Measurements from ENCODE around the gene ASCL4.

ASCL4 gene

DNA sequence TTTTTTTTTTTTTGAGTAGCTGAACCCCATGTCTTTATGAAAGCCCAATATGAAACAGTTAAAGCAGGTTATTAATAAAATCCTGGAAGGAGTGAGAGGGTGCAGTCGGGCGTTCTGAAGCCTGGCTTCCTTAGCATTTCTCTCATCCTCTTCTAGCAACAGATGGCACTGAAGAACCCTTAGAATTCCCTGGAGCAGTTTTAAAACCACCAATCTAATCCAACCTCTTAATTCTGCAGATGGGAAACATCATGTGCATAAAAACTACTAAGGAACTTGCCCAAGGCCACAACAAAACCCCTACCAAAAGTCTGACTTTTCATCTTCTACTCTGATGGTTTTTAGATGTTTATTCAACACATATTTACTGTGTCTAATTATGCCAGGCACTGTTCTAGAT lies 38.7 kb upstream of the ASCL4 start:
- no peak overlapping the region for H3K4me3 ChIP-seq (ENCODE audit: control insufficient read depth in 1 of 7, extremely low read depth in 1 of 7, insufficient read depth in 4 of 7, low read depth in 2 of 7, low read length in 6 of 7)

DNA sequence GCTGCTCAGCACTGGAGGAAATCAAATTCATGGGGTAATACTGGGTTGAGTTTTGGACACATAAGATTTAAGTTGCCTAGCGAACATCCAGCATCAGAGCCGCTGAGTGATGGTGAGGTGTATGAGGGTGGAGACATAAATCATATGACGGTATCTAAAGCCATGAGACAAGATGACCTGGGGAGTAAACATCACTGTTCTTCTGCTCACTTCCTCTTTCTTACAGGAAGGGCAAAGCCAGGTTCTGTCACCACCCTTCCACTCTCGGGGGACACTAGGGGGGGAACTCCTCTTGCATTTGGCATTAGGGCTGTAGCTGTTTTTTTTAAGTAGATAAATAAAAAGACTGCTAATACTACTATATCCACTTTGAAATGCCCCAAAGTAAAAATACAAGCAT lies 37.6 kb upstream of the ASCL4 start:
- ChIA-PET POLR2A (interaction anchor here (1.1 kb wide), 1 partner anchor 15 kb away, joined by 4 read pairs; no protein-coding TSS in a partner anchor), CTCF (interaction anchor here (0.7 to 2.2 kb wide), 6 partner anchors 38 to 150 kb away, joined by 3 to 7 read pairs (median 4); no protein-coding TSS in a partner anchor)
- Histone ChIP-seq H3K4me3 (ENCODE audit: control insufficient read depth in 1 of 7, extremely low read depth in 1 of 7, insufficient read depth in 4 of 7, low read depth in 2 of 7, low read length in 6 of 7) (no peak overlapping the region), H3K36me3 (ENCODE audit: control insufficient read depth in 4 of 4, insufficient read depth in 4 of 4, low read length in 3 of 4) (peaks cover 39 to 92% (median 65%) of the 10 kb centered on the region in 4 experiments), H3K9me3 (ENCODE audit: control extremely low read depth in 1 of 5, control insufficient read depth in 4 of 5, insufficient read depth in 2 of 5, low read depth in 1 of 5, low read length in 4 of 5) (no peaks in the 10 kb centered on the region), H3K27me3 (replicated peaks in 2 of 5; ENCODE audit: control insufficient read depth in 4 of 5, insufficient read depth in 5 of 5, low read length in 4 of 5) (no peaks in the 10 kb centered on the region), H3K27ac (ENCODE audit: insufficient read depth in 1 of 2, low read depth in 1 of 2, low read length in 2 of 2, poor library complexity in 1 of 2, severe bottlenecking in 2 of 2) (peak overlapping the region in 1 of 2 experiments; percentile 30), H3K4me1 (ENCODE audit: control extremely low read depth in 1 of 4, control insufficient read depth in 4 of 4, insufficient read depth in 4 of 4, low read length in 3 of 4) (peaks cover 0 to 15% (median 9%) of the 10 kb centered on the region in 4 experiments)
- DNase-seq = peak; percentile 68 to 88 (median 83)
- 93% methylated on average over 2 of the region's 4 CpGs for WGBS (ENCODE audit: insufficient coverage)

More for the DNA sequence above, 38.7 kb upstream of the ASCL4 start:
- DNase-seq = no peak
- H3K4me1 ChIP-seq (ENCODE audit: control extremely low read depth in 1 of 4, control insufficient read depth in 4 of 4, insufficient read depth in 4 of 4, low read length in 3 of 4) = peaks cover 0 to 16% (median 9%) of the 10 kb centered on the region in 4 experiments
- no CpG with 5 or more reads among the region's 2 CpGs for WGBS (ENCODE audit: insufficient coverage)
- CTCF ChIA-PET = interaction anchor here (1.3 to 2.2 kb wide), 2 partner anchors 63 to 150 kb away, joined by 3 to 7 read pairs; no protein-coding TSS in a partner anchor
- H3K27ac ChIP-seq (ENCODE audit: insufficient read depth in 1 of 2, low read depth in 1 of 2, low read length in 2 of 2, poor library complexity in 1 of 2, severe bottlenecking in 2 of 2) = no peak overlapping the region
- no peaks in the 10 kb centered on the region for H3K27me3 ChIP-seq (replicated peaks in 2 of 5; ENCODE audit: control insufficient read depth in 4 of 5, insufficient read depth in 5 of 5, low read length in 4 of 5)
- H3K36me3 ChIP-seq (ENCODE audit: control insufficient read depth in 4 of 4, insufficient read depth in 4 of 4, low read length in 3 of 4) = peaks cover 32 to 80% (median 56%) of the 10 kb centered on the region in 4 experiments
- no peaks in the 10 kb centered on the region for H3K9me3 ChIP-seq (ENCODE audit: control extremely low read depth in 1 of 5, control insufficient read depth in 4 of 5, insufficient read depth in 2 of 5, low read depth in 1 of 5, low read length in 4 of 5)
- POLR2A ChIA-PET = no interaction called here

DNA sequence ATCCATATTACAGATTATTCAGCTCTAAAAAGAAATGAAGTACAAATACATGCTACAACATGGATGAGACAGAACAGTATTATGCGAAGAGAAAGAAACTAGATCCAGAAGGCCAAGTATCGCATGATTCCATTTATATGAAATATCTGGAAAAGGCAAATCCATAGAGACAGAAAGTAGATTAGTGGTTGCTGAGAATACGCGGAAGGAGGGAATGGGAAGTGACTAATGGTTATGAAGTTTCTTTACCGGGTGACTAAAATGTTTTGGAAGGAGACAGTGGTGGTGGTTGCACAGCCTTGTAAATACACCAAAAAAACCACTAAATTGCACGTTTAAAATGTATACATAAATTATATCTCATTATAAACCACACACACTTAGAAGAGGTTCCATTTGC lies 26.0 kb upstream of the ASCL4 start:
- no peak for DNase-seq
- CTCF ChIA-PET = interaction anchor here (1.4 kb wide), 1 partner anchor 137 kb away, joined by 6 read pairs; no protein-coding TSS in a partner anchor
- no peaks in the 10 kb centered on the region for H3K9me3 ChIP-seq (ENCODE audit: control extremely low read depth in 1 of 5, control insufficient read depth in 4 of 5, insufficient read depth in 2 of 5, low read depth in 1 of 5, low read length in 4 of 5)
- no peak overlapping the region for H3K4me3 ChIP-seq (ENCODE audit: control insufficient read depth in 1 of 7, extremely low read depth in 1 of 7, insufficient read depth in 4 of 7, low read depth in 2 of 7, low read length in 6 of 7)
- H3K36me3 ChIP-seq (ENCODE audit: control insufficient read depth in 4 of 4, insufficient read depth in 4 of 4, low read length in 3 of 4) = peaks cover 36 to 87% (median 52%) of the 10 kb centered on the region in 4 experiments
- WGBS (ENCODE audit: insufficient coverage) = no CpG with 5 or more reads among the region's 6 CpGs
- no peaks in the 10 kb centered on the region for H3K4me1 ChIP-seq (ENCODE audit: control extremely low read depth in 1 of 4, control insufficient read depth in 4 of 4, insufficient read depth in 4 of 4, low read length in 3 of 4)
- no peak overlapping the region for H3K27ac ChIP-seq (ENCODE audit: insufficient read depth in 1 of 2, low read depth in 1 of 2, low read length in 2 of 2, poor library complexity in 1 of 2, severe bottlenecking in 2 of 2)
- H3K27me3 ChIP-seq (replicated peaks in 2 of 5; ENCODE audit: control insufficient read depth in 4 of 5, insufficient read depth in 5 of 5, low read length in 4 of 5) = no peaks in the 10 kb centered on the region
- POLR2A ChIA-PET = no interaction called here

DNA sequence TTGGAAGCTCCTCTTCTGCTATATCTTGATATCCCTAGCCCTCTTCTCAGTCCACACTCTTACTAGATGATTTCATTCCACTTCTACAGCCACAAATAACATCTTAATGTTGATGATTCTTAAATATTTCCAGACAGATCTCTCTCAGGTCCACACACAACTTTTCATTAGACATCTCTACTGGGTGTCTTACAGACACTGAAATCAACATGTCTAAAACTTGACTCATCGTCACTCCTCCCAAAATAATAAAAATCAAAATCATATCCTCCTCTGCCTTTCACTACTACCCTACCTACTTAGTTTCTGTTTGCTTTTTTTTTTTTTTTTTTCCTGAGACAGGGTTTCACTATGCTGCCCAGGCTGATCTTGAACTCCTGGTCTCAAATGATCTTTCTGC lies 25.4 kb upstream of the ASCL4 start:
- Histone ChIP-seq H3K27me3 (replicated peaks in 2 of 5; ENCODE audit: control insufficient read depth in 4 of 5, insufficient read depth in 5 of 5, low read length in 4 of 5) (no peaks in the 10 kb centered on the region), H3K4me3 (ENCODE audit: control insufficient read depth in 1 of 7, extremely low read depth in 1 of 7, insufficient read depth in 4 of 7, low read depth in 2 of 7, low read length in 6 of 7) (no peak overlapping the region), H3K9me3 (ENCODE audit: control extremely low read depth in 1 of 5, control insufficient read depth in 4 of 5, insufficient read depth in 2 of 5, low read depth in 1 of 5, low read length in 4 of 5) (no peaks in the 10 kb centered on the region), H3K27ac (ENCODE audit: insufficient read depth in 1 of 2, low read depth in 1 of 2, low read length in 2 of 2, poor library complexity in 1 of 2, severe bottlenecking in 2 of 2) (peak overlapping the region in 1 of 2 experiments; percentile 44), H3K4me1 (ENCODE audit: control extremely low read depth in 1 of 4, control insufficient read depth in 4 of 4, insufficient read depth in 4 of 4, low read length in 3 of 4) (no peaks in the 10 kb centered on the region), H3K36me3 (ENCODE audit: control insufficient read depth in 4 of 4, insufficient read depth in 4 of 4, low read length in 3 of 4) (peaks cover 34 to 87% (median 50%) of the 10 kb centered on the region in 4 experiments)
- 100% methylated on average over 1 of the region's 1 CpG for WGBS (ENCODE audit: insufficient coverage)
- no peak for DNase-seq
- ChIA-PET POLR2A (interaction anchor here (1.0 kb wide), 1 partner anchor 9 kb away, joined by 3 read pairs; no protein-coding TSS in a partner anchor), CTCF (interaction anchor here (1.4 kb wide), 1 partner anchor 136 kb away, joined by 6 read pairs; no protein-coding TSS in a partner anchor)

DNA sequence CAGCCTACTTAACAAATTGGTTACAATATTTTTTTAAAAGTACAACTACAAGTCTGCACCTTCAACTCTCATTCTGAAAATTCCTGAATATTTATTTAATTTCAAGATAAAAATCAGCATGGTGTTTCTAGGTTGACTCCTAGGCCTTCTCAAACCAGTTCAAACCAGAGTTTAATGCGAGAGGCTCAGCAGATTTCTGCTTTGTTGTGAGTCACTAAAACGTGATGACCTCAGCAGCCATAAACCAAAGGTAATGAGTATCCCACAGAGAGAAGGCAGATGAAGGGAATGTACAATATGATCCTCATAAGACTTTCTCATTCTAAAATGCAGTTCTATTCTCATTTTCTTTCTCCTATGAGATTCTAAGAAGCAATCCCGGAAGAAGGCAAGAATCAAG lies 15.1 kb upstream of the ASCL4 start:
- H3K27ac ChIP-seq (ENCODE audit: insufficient read depth in 1 of 2, low read depth in 1 of 2, low read length in 2 of 2, poor library complexity in 1 of 2, severe bottlenecking in 2 of 2) = peak overlapping the region in 1 of 2 experiments; percentile 72
- ChIA-PET POLR2A (no interaction called here), CTCF (interaction anchor here (1.1 to 1.8 kb wide), 8 partner anchors 12 to 127 kb away, joined by 3 to 8 read pairs (median 4); no protein-coding TSS in a partner anchor)
- peaks cover 14 to 29% (median 24%) of the 10 kb centered on the region in 4 experiments for H3K4me1 ChIP-seq (ENCODE audit: control extremely low read depth in 1 of 4, control insufficient read depth in 4 of 4, insufficient read depth in 4 of 4, low read length in 3 of 4)
- H3K9me3 ChIP-seq (ENCODE audit: control extremely low read depth in 1 of 5, control insufficient read depth in 4 of 5, insufficient read depth in 2 of 5, low read depth in 1 of 5, low read length in 4 of 5) = peaks cover 0 to 2% (median 0%) of the 10 kb centered on the region in 5 experiments
- no peaks in the 10 kb centered on the region for H3K27me3 ChIP-seq (replicated peaks in 2 of 5; ENCODE audit: control insufficient read depth in 4 of 5, insufficient read depth in 5 of 5, low read length in 4 of 5)
- peaks cover 7 to 28% (median 13%) of the 10 kb centered on the region in 4 experiments for H3K36me3 ChIP-seq (ENCODE audit: control insufficient read depth in 4 of 4, insufficient read depth in 4 of 4, low read length in 3 of 4)
- WGBS (ENCODE audit: insufficient coverage) = 46% methylated on average over 2 of the region's 3 CpGs
- DNase-seq = peak in 2 of 3 donors; percentile 33 to 48
- peak overlapping the region in 5 of 7 experiments; percentile 79 to 95 (median 86) for H3K4me3 ChIP-seq (ENCODE audit: control insufficient read depth in 1 of 7, extremely low read depth in 1 of 7, insufficient read depth in 4 of 7, low read depth in 2 of 7, low read length in 6 of 7)

DNA sequence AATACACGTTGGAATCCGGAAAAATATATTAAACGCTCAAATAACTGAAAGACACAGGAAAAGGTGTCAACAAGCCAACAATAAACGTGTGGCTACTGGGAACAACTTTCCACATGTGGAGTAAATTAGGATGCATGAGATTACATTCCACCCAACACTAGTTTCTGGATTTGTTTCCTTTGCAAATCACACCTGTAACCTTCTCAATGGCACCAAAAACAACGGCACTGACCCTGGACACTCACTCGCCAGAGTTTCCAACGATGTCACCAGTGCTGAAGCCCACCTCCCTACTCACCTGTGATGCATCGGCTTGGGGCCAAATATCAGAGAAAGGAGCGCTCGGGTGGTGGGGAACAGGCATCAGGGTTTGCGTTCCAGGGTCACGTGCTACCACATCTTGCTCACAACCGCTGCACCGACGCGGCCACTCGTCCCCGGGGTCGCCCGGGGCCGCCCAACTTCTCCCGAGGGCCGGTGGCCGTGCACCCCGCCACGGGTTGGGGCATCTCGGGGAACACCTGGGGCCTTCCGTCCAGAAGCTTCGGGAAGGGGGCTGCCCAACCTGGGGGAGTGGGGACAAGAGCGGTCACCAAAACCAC lies 14.2 kb upstream of the ASCL4 start:
- peak; percentile 17 to 57 (median 40) for DNase-seq
- CTCF ChIA-PET = interaction anchor here (0.8 to 1.6 kb wide), 3 partner anchors 18 to 152 kb away, joined by 3 to 5 read pairs (median 4); no protein-coding TSS in a partner anchor
- WGBS (ENCODE audit: insufficient coverage) = 4% methylated on average over 24 of the region's 30 CpGs
- peaks cover 14 to 29% (median 24%) of the 10 kb centered on the region in 4 experiments for H3K4me1 ChIP-seq (ENCODE audit: control extremely low read depth in 1 of 4, control insufficient read depth in 4 of 4, insufficient read depth in 4 of 4, low read length in 3 of 4)
- no peaks in the 10 kb centered on the region for H3K27me3 ChIP-seq (replicated peaks in 2 of 5; ENCODE audit: control insufficient read depth in 4 of 5, insufficient read depth in 5 of 5, low read length in 4 of 5)
- peaks cover 3 to 19% (median 9%) of the 10 kb centered on the region in 4 experiments for H3K36me3 ChIP-seq (ENCODE audit: control insufficient read depth in 4 of 4, insufficient read depth in 4 of 4, low read length in 3 of 4)
- H3K27ac ChIP-seq (ENCODE audit: insufficient read depth in 1 of 2, low read depth in 1 of 2, low read length in 2 of 2, poor library complexity in 1 of 2, severe bottlenecking in 2 of 2) = peak overlapping the region in 1 of 2 experiments; percentile 72
- peaks cover 0 to 2% (median 0%) of the 10 kb centered on the region in 5 experiments for H3K9me3 ChIP-seq (ENCODE audit: control extremely low read depth in 1 of 5, control insufficient read depth in 4 of 5, insufficient read depth in 2 of 5, low read depth in 1 of 5, low read length in 4 of 5)
- POLR2A ChIA-PET = no interaction called here
- peak overlapping the region; percentile 54 to 95 (median 86) for H3K4me3 ChIP-seq (ENCODE audit: control insufficient read depth in 1 of 7, extremely low read depth in 1 of 7, insufficient read depth in 4 of 7, low read depth in 2 of 7, low read length in 6 of 7)
